ENCODE measurements around the gene SERPINB5. TPM values are rescaled to one million over a fixed set of nuclear protein-coding genes. Genes with fewer than 3 reads are reported as not detected.
A peak's percentile ranks its signal among the peaks of the same experiment; 100 is the strongest.

SERPINB5 gene
- polyA plus RNA-seq, 2 of the 4 experiments (the other 2 are of a cell fraction): 0.08 to 0.12 TPM

DNA sequence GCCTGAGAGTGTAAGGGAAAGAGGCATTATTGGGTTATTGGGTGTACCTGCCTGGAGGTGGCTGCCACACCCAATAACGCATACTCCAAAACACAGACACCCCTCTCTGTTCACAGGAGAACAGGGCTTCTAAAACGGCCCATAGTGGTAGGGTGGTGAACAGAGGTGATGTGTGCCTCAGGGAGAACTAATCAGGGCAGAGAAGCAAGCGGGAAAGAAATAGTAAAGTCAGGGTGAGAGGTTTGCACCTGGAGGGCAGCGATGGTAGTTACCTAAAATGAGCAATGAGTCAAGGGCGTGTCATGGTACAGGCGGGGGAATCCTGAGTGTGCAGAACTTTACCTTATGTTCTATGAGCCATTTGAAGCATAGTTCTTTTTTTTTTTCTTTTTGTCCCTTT is 32.9 kb upstream of the SERPINB5 start:
- Histone ChIP-seq H3K4me1 (0 out of 3 replicates have a peak, but pooled peaks cover 3% of the 10 kb centered on the region), H3K4me3 (no peak overlapping the region), H3K27ac (no peak overlapping the region), H3K9me3 (no peaks in the 10 kb centered on the region), H3K4me2 (no peak overlapping the region)
- 82% methylated on average over 6 of the region's 6 CpGs for WGBS (ENCODE audit: missing lambda C conversion rate)
- POLR2A ChIA-PET: no interaction called here
- TF ChIP-seq JUN (IDR thresholded peaks at IDR 0.05) (no peak), MAFK (IDR thresholded peaks at IDR 0.05; ENCODE audit: partially characterized antibody) (no peak)
- FAIRE-seq (no peak), DNase-seq (ENCODE audit: low read depth in 1 of 2, low spot score in 1 of 2) (no peak), ATAC-seq (no peak)
- CTCF ChIA-PET: no interaction called here

DNA sequence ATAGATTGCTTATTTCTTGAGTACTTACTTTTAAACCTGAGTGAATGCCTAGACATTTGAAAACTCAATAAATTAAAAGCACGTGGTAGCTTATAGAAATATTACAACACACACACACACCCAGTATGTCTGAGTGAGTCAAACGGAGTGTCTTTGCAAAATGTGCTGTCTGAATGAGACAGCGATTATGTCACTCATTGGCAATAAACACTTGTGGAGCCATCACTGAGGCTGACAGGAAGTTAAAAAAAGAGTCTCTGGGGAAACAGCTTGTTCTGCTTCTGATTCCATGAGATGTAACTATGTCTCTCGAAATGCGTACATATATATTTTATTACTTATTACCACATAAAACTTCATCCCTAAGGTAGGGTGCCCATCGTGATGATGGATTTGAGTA is 32.2 kb upstream of the SERPINB5 start:
- ATAC-seq (no peak; a peak in 1 of 6 replicates), DNase-seq (ENCODE audit: low read depth in 1 of 2, low spot score in 1 of 2) (peak in 1 of 2 experiments; percentile 33), FAIRE-seq (no peak)
- POLR2A ChIA-PET: no interaction called here
- Histone ChIP-seq H3K4me3 (no peak overlapping the region), H3K4me2 (no peak overlapping the region), H3K27ac (no peak overlapping the region), H3K4me1 (0 out of 3 replicates have a peak, but pooled peaks cover 3% of the 10 kb centered on the region), H3K9me3 (no peaks in the 10 kb centered on the region)
- TF ChIP-seq MAZ (IDR thresholded peaks at IDR 0.05; ENCODE audit: borderline replicate concordance, low read depth, low read length): no peak
- TF ChIP-seq, protein P1, sequence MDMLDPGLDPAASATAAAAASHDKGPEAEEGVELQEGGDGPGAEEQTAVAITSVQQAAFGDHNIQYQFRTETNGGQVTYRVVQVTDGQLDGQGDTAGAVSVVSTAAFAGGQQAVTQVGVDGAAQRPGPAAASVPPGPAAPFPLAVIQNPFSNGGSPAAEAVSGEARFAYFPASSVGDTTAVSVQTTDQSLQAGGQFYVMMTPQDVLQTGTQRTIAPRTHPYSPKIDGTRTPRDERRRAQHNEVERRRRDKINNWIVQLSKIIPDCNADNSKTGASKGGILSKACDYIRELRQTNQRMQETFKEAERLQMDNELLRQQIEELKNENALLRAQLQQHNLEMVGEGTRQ (IDR thresholded peaks at IDR 0.05): no peak
- no peak for TF ChIP-seq CHD2 (IDR thresholded peaks at IDR 0.05; ENCODE audit: low read length, partially characterized antibody)
- TF ChIP-seq PHF8 (IDR thresholded peaks at IDR 0.05; ENCODE audit: borderline replicate concordance, low read depth): no peak
- TF ChIP-seq FOXS1 (CRISPR knock-in tag; IDR thresholded peaks at IDR 0.05): no peak
- no peak for TF ChIP-seq NR3C1 (IDR thresholded peaks at IDR 0.05)
- TF ChIP-seq RAD21 (conservative IDR thresholded peaks at IDR 0.05 in 1 of 2, IDR thresholded peaks at IDR 0.05 in 1 of 2): no peak
- TF ChIP-seq CBX2 (IDR thresholded peaks at IDR 0.05; ENCODE audit: borderline replicate concordance, low read depth): no peak
- TF ChIP-seq MYC (IDR thresholded peaks at IDR 0.05; ENCODE audit: borderline replicate concordance, low read length): no peak
- TF ChIP-seq, protein P2, sequence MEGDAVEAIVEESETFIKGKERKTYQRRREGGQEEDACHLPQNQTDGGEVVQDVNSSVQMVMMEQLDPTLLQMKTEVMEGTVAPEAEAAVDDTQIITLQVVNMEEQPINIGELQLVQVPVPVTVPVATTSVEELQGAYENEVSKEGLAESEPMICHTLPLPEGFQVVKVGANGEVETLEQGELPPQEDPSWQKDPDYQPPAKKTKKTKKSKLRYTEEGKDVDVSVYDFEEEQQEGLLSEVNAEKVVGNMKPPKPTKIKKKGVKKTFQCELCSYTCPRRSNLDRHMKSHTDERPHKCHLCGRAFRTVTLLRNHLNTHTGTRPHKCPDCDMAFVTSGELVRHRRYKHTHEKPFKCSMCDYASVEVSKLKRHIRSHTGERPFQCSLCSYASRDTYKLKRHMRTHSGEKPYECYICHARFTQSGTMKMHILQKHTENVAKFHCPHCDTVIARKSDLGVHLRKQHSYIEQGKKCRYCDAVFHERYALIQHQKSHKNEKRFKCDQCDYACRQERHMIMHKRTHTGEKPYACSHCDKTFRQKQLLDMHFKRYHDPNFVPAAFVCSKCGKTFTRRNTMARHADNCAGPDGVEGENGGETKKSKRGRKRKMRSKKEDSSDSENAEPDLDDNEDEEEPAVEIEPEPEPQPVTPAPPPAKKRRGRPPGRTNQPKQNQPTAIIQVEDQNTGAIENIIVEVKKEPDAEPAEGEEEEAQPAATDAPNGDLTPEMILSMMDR (IDR thresholded peaks at IDR 0.05): no peak
- TF ChIP-seq, protein P3, sequence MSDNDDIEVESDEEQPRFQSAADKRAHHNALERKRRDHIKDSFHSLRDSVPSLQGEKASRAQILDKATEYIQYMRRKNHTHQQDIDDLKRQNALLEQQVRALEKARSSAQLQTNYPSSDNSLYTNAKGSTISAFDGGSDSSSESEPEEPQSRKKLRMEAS (IDR thresholded peaks at IDR 0.05): no peak
- TF ChIP-seq HEYL (CRISPR knock-in tag; IDR thresholded peaks at IDR 0.05): no peak
- CTCF ChIA-PET: interaction anchor here (0.9 to 1.6 kb wide), 2 partner anchors 105 to 429 kb away, joined by 3 to 5 read pairs; no protein-coding TSS in a partner anchor
- 65% methylated on average over 6 of the region's 6 CpGs for WGBS (ENCODE audit: missing lambda C conversion rate)

DNA sequence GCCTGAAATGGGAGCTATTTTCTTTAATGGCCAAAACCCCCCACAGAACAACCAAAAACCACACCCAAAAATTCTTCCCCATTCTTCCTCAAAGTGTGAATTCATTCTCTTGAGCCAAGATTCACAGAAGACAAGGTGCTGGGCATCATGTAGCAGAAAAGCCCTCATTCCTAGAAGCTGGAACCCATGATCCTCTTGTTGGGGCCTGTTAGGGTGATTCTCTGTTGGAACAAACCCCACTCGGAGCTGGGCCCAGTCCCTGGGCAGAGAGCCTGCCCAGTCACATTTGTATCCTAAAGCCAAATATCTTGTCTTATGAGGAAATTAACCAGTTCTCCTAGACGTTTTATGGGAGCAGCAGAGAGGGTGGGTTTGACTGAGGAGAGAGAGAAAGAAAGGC is 31.7 kb upstream of the SERPINB5 start:
- 67% methylated on average over 2 of the region's 2 CpGs for WGBS (ENCODE audit: missing lambda C conversion rate)
- H3K4me1 ChIP-seq: 0 out of 3 replicates have a peak, but pooled peaks cover 3% of the 10 kb centered on the region
- DNase-seq (ENCODE audit: low read depth in 1 of 2, low spot score in 1 of 2) (no peak), FAIRE-seq (no peak), ATAC-seq (no peak)
- no peaks in the 10 kb centered on the region for H3K9me3 ChIP-seq
- H3K4me3 ChIP-seq: no peak overlapping the region
- H3K27ac ChIP-seq: no peak overlapping the region; a peak in 1 of 6 replicates
- POLR2A ChIA-PET: interaction anchor here (0.5 kb wide), 1 partner anchor 15 kb away, joined by 3 read pairs; no protein-coding TSS in a partner anchor
- CTCF ChIA-PET: interaction anchor here (0.9 to 1.6 kb wide), 2 partner anchors 105 to 429 kb away, joined by 3 to 5 read pairs; no protein-coding TSS in a partner anchor
- no peak overlapping the region for H3K4me2 ChIP-seq
- TF ChIP-seq ZNF302 (CRISPR knock-in tag; IDR thresholded peaks at IDR 0.05): no peak
- TF ChIP-seq ESRRA (IDR thresholded peaks at IDR 0.05; ENCODE audit: borderline replicate concordance, low read length): no peak
- TF ChIP-seq POLR2AphosphoS2 (conservative IDR thresholded peaks at IDR 0.05; ENCODE audit: low read length): no peak
- no peak for TF ChIP-seq HOXA7 (CRISPR knock-in tag; IDR thresholded peaks at IDR 0.05)
- no peak for TF ChIP-seq SREBF2 (IDR thresholded peaks at IDR 0.05)
- TF ChIP-seq, protein P4, sequence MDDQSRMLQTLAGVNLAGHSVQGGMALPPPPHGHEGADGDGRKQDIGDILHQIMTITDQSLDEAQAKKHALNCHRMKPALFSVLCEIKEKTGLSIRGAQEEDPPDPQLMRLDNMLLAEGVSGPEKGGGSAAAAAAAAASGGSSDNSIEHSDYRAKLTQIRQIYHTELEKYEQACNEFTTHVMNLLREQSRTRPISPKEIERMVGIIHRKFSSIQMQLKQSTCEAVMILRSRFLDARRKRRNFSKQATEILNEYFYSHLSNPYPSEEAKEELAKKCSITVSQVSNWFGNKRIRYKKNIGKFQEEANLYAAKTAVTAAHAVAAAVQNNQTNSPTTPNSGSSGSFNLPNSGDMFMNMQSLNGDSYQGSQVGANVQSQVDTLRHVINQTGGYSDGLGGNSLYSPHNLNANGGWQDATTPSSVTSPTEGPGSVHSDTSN (IDR thresholded peaks at IDR 0.05): no peak
- no peak for TF ChIP-seq TP53 (CRISPR knock-in tag; IDR thresholded peaks at IDR 0.05)
- TF ChIP-seq HOXB5 (CRISPR knock-in tag; IDR thresholded peaks at IDR 0.05): no peak
- TF ChIP-seq, protein P5, sequence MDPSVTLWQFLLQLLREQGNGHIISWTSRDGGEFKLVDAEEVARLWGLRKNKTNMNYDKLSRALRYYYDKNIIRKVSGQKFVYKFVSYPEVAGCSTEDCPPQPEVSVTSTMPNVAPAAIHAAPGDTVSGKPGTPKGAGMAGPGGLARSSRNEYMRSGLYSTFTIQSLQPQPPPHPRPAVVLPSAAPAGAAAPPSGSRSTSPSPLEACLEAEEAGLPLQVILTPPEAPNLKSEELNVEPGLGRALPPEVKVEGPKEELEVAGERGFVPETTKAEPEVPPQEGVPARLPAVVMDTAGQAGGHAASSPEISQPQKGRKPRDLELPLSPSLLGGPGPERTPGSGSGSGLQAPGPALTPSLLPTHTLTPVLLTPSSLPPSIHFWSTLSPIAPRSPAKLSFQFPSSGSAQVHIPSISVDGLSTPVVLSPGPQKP (IDR thresholded peaks at IDR 0.05; ENCODE audit: low read depth, low read length): no peak
- TF ChIP-seq FOSB (CRISPR knock-in tag; IDR thresholded peaks at IDR 0.05): no peak
- TF ChIP-seq MAZ (IDR thresholded peaks at IDR 0.05; ENCODE audit: borderline replicate concordance, low read depth, low read length): no peak
- TF ChIP-seq RARB (CRISPR knock-in tag; IDR thresholded peaks at IDR 0.05): no peak
- no peak for TF ChIP-seq KDM5A (IDR thresholded peaks at IDR 0.05)
- no peak for TF ChIP-seq NPAS2 (CRISPR knock-in tag; IDR thresholded peaks at IDR 0.05; ENCODE audit: borderline replicate concordance)
- no peak for TF ChIP-seq ZSCAN20 (CRISPR knock-in tag; IDR thresholded peaks at IDR 0.05)
- TF ChIP-seq, protein P6, sequence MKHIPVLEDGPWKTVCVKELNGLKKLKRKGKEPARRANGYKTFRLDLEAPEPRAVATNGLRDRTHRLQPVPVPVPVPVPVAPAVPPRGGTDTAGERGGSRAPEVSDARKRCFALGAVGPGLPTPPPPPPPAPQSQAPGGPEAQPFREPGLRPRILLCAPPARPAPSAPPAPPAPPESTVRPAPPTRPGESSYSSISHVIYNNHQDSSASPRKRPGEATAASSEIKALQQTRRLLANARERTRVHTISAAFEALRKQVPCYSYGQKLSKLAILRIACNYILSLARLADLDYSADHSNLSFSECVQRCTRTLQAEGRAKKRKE (CRISPR knock-in tag; IDR thresholded peaks at IDR 0.05; ENCODE audit: low read depth): no peak
- no peak for TF ChIP-seq TFCP2L1 (CRISPR knock-in tag; IDR thresholded peaks at IDR 0.05)

All from A549 (cell line).